Endothelial cell of umbilical vein (primary cell): ENCODE measurements around the gene PLEKHF1. TPM values are rescaled to one million over a fixed set of nuclear protein-coding genes. Genes with fewer than 3 reads are reported as not detected.

Experiments
- BruUV-seq: library from RNA; stranded (reverse); fragments of 400-500 nt; replicated peaks from 2 replicates; lab custom pipeline; 2021; lab: Mats Ljungman, UMichigan
- CTCF ChIA-PET: fragments of 300-600, 350-600 bp; sonication (Branson Sonifier 250); formaldehyde crosslinking; loops from one replicate; lab custom pipeline; 2021; ENCODE audit warnings: antibody characterized with exemption, inconsistent platforms; lab: Charles Lee
- POLR2A ChIA-PET: fragments of 300-600, 350-600 bp; sonication (Branson Sonifier 250); formaldehyde crosslinking; loops from one replicate; lab custom pipeline; 2021; ENCODE audit warnings: antibody characterized with exemption, inconsistent platforms; lab: Charles Lee
- DNase-seq: peaks from one replicate; pipeline ENCODE4 v3.0.0-alpha.2; 2011; ENCODE audit warnings: low read depth, low spot score
- FAIRE-seq: peaks from 2 replicates; lab custom pipeline; 2011; peaks lifted over from hg19 to GRCh38; lab: Jason Lieb, UNC
- H2AFZ ChIP-seq: 2 replicates; pipeline ENCODE4 v1.6.0; 2012; ENCODE audit warnings: low read depth, low read length, control low read depth, inconsistent platforms
- H3K27ac ChIP-seq: 2 replicates; pipeline ENCODE4 v1.5.1; 2011; ENCODE audit warnings: low read depth, mild to moderate bottlenecking, control low read depth, low read length, moderate library complexity; ENCODE audit not compliant: insufficient read depth
- H3K27me3 ChIP-seq, 2 experiments: 2 replicates each; pipeline versions ENCODE4 v1.6.0 to v1.6.1; 2011; ENCODE audit warnings: low read length in 2 of 2, mixed read lengths in 1 of 2; ENCODE audit not compliant: control insufficient read depth in 2 of 2, insufficient read depth in 2 of 2
- H3K36me3 ChIP-seq, 2 experiments: 2 replicates in 1 of 2; 3 replicates in 1 of 2; pipeline ENCODE4 v1.5.1; 2011; ENCODE audit warnings: low read length in 2 of 2, mild to moderate bottlenecking in 1 of 2, moderate library complexity in 1 of 2; ENCODE audit not compliant: control insufficient read depth in 2 of 2, insufficient read depth in 2 of 2; ENCODE audit errors: extremely low read depth in 1 of 2
- H3K4me1 ChIP-seq: 3 replicates; pipeline ENCODE4 v1.5.1; 2011; ENCODE audit warnings: mild to moderate bottlenecking, low read length; ENCODE audit not compliant: control insufficient read depth, insufficient read depth; ENCODE audit errors: extremely low read depth
- H3K4me2 ChIP-seq: 2 replicates; pipeline ENCODE4 v1.6.1; 2011; ENCODE audit warnings: low read length, control low read depth, mixed read lengths; ENCODE audit not compliant: insufficient read depth
- H3K4me3 ChIP-seq, 3 experiments: fragments of 200-600 bp in 1 of 3; sonication (generic), shearing (Covaris generic) in 1 of 3; replicated peaks in 1 of 3; 2 replicates each; pipeline ENCODE4 v1.5.1; 2011 to 2016; ENCODE audit warnings: control low read depth in 3 of 3, low read length in 3 of 3, mild to moderate bottlenecking in 2 of 3, inconsistent platforms in 1 of 3, low read depth in 1 of 3, moderate library complexity in 1 of 3; ENCODE audit not compliant: insufficient read depth in 1 of 3
- H3K79me2 ChIP-seq: 2 replicates; pipeline ENCODE4 v1.6.0; 2012; ENCODE audit warnings: low read length, inconsistent platforms; ENCODE audit not compliant: control insufficient read depth, insufficient read depth
- H3K9ac ChIP-seq: replicated peaks from 2 replicates; pipeline ENCODE3; 2011; ENCODE audit warnings: low read length, control low read depth; ENCODE audit not compliant: insufficient read depth; ENCODE audit errors: extremely low read depth
- H3K9me1 ChIP-seq: replicated peaks from 3 replicates; pipeline ENCODE4 v1.6.0; 2011; ENCODE audit warnings: mild to moderate bottlenecking, low read length; ENCODE audit not compliant: control insufficient read depth, insufficient read depth; ENCODE audit errors: extremely low read depth
- H3K9me3 ChIP-seq: replicated peaks from 2 replicates; pipeline ENCODE4 v1.5.1; 2012; ENCODE audit warnings: low read length, inconsistent platforms; ENCODE audit not compliant: control insufficient read depth, insufficient read depth
- H4K20me1 ChIP-seq: replicated peaks from 2 replicates; pipeline ENCODE3; 2011; ENCODE audit warnings: mild to moderate bottlenecking, low read length; ENCODE audit not compliant: control insufficient read depth, insufficient read depth; ENCODE audit errors: extremely low read depth
- FOS ChIP-seq: IDR thresholded peaks from 2 replicates; pipeline ENCODE4 v1.6.1; 2011; ENCODE audit warnings: mild to moderate bottlenecking, low read length, moderate library complexity, borderline replicate concordance; ENCODE audit not compliant: insufficient read depth
- POLR2AphosphoS5 ChIP-seq: IDR thresholded peaks from 2 replicates; pipeline ENCODE4 v1.6.1; 2012; ENCODE audit warnings: low read depth, mild to moderate bottlenecking, control low read depth, low read length, moderate library complexity; ENCODE audit not compliant: insufficient read depth
- dilution Hi-C: fragments of 300-500 bp; cut with MboI; formaldehyde crosslinking; loops from one replicate; pipeline ENCODE4 v1.15.0; 2019; ENCODE audit warnings: low sequenced_read_pairs; ENCODE audit not compliant: extremely low pct_ligation_motif_present
- intact Hi-C: fragments of 100-400 bp; cut with micrococcal nuclease; formaldehyde crosslinking; loops from one replicate; pipeline ENCODE4 v1.10.0; 2022
- polyA plus RNA-seq, 4 experiments: library from polyadenylated mRNA; depleted of rRNA in 3 of 4; stranded (reverse) in 3 of 4; unstranded in 1 of 4; fragments of >200 nt; gene quantifications; 2 replicates each; pipeline versions ENCODE4 v1.2.1 to v1.2.3, GENCODE V29; 2011 to 2012; ENCODE audit warnings: missing spikeins in 1 of 4
- total RNA-seq: library from RNA; stranded (reverse); gene quantifications from 2 replicates; pipeline ENCODE4 v1.2.3, GENCODE V29; 2021
- TF ChIP-seq, protein P1 (sequence below), 2 donors: IDR thresholded peaks; 1 replicate in 1 of 2; 2 replicates in 1 of 2; pipeline ENCODE4 v1.5.1; 2011; ENCODE audit warnings: low read length in 2 of 2, mild to moderate bottlenecking in 2 of 2, moderate library complexity in 2 of 2, control low read depth in 1 of 2, inconsistent platforms in 1 of 2, low read depth in 1 of 2; ENCODE audit not compliant: insufficient read depth in 1 of 2; ENCODE audit errors: extremely low read depth in 1 of 2

Gene PLEKHF1
- total and polyA plus RNA-seq, 2 donors (not counting 3 experiments of a cell fraction or from before 2014, with no cell fraction given) = 5.5 TPM

GRCh38 chr19:29680937-29681336, 15.7 kb downstream of the PLEKHF1 start:
- Histone ChIP-seq H3K4me2 (no peak overlapping the region), H3K4me1 (peaks cover 6% of the 10 kb centered on the region), H3K36me3 (peaks cover 0 to under 1% of the 10 kb centered on the region in 2 experiments), H4K20me1 (no peaks in the 10 kb centered on the region), H3K9me3 (no peaks in the 10 kb centered on the region), H3K27ac (no peak overlapping the region), H3K9ac (no peak overlapping the region), H3K79me2 (no peaks in the 10 kb centered on the region), H3K27me3 (no peaks in the 10 kb centered on the region), H3K4me3 (no peak overlapping the region), H3K9me1 (no peaks in the 10 kb centered on the region), H2AFZ (no peak overlapping the region)
- ChIA-PET POLR2A (no interaction called here), CTCF (interaction anchor here (1.3 to 2.0 kb wide), 3 partner anchors 36 to 71 kb away, joined by 4 to 9 read pairs (median 5); no protein-coding TSS in a partner anchor)
- no TSS peak for BruUV-seq
- DNase-seq = no peak
- no peak for FAIRE-seq
- intact Hi-C loops (loop anchor here (1.0 kb wide), 1 partner anchor 15 kb away; no protein-coding TSS in a partner anchor), dilution Hi-C loops (no loop called here)
- no peak for TF ChIP-seq POLR2AphosphoS5
- no peak for TF ChIP-seq FOS
- TF ChIP-seq, protein P1, sequence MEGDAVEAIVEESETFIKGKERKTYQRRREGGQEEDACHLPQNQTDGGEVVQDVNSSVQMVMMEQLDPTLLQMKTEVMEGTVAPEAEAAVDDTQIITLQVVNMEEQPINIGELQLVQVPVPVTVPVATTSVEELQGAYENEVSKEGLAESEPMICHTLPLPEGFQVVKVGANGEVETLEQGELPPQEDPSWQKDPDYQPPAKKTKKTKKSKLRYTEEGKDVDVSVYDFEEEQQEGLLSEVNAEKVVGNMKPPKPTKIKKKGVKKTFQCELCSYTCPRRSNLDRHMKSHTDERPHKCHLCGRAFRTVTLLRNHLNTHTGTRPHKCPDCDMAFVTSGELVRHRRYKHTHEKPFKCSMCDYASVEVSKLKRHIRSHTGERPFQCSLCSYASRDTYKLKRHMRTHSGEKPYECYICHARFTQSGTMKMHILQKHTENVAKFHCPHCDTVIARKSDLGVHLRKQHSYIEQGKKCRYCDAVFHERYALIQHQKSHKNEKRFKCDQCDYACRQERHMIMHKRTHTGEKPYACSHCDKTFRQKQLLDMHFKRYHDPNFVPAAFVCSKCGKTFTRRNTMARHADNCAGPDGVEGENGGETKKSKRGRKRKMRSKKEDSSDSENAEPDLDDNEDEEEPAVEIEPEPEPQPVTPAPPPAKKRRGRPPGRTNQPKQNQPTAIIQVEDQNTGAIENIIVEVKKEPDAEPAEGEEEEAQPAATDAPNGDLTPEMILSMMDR (IDR thresholded peaks at IDR 0.05; ENCODE audit: extremely low read depth in 1 of 2, insufficient read depth in 1 of 2, low read depth in 1 of 2, low read length in 2 of 2) = no peak
